CD14-positive monocyte (primary cell): ENCODE measurements around the gene OR6C2. TPM values are rescaled to one million over a fixed set of nuclear protein-coding genes. Genes with fewer than 3 reads are reported as not detected.

ENCODE experiments used
- DNase-seq, 3 donors: peaks; one replicate each; pipeline ENCODE4 v3.0.0-alpha.2; 2011 to 2022
- H2AFZ ChIP-seq: 2 replicates; pipeline ENCODE4 v1.6.0; 2012; ENCODE audit warnings: mild to moderate bottlenecking, low read depth, low read length, inconsistent platforms; ENCODE audit not compliant: insufficient read depth, poor library complexity, severe bottlenecking
- H3K27ac ChIP-seq, 2 donors: 1 replicate in 1 of 2; 2 replicates in 1 of 2; pipeline ENCODE4 v1.5.1; 2012 to 2013; ENCODE audit warnings: low read length in 2 of 2, control low read depth in 1 of 2, inconsistent platforms in 1 of 2, low read depth in 1 of 2, mild to moderate bottlenecking in 1 of 2
- H3K27me3 ChIP-seq, 2 donors: one replicate each; pipeline versions ENCODE4 v1.6.0 to v1.6.1; 2011 to 2013; ENCODE audit warnings: low read length in 2 of 2; ENCODE audit not compliant: control insufficient read depth in 2 of 2, insufficient read depth in 2 of 2
- H3K36me3 ChIP-seq, 2 donors: replicated peaks in 1 of 2; 1 replicate in 1 of 2; 2 replicates in 1 of 2; pipeline versions ENCODE4 v1.5.1 to v1.6.1; 2012 to 2013; ENCODE audit warnings: low read length in 2 of 2, control low read depth in 1 of 2, inconsistent platforms in 1 of 2, mild to moderate bottlenecking in 1 of 2; ENCODE audit not compliant: insufficient read depth in 2 of 2, control insufficient read depth in 1 of 2
- H3K4me1 ChIP-seq, 2 donors: 1 replicate in 1 of 2; 2 replicates in 1 of 2; pipeline versions ENCODE4 v1.5.1 to v1.6.1; 2012 to 2013; ENCODE audit warnings: low read length in 2 of 2, control low read depth in 1 of 2, inconsistent platforms in 1 of 2, mild to moderate bottlenecking in 1 of 2, moderate library complexity in 1 of 2; ENCODE audit not compliant: insufficient read depth in 2 of 2, control insufficient read depth in 1 of 2
- H3K4me2 ChIP-seq: replicated peaks from 2 replicates; pipeline ENCODE3; 2012; ENCODE audit warnings: low read length, moderate library complexity, mild to moderate bottlenecking; ENCODE audit not compliant: poor library complexity, severe bottlenecking; ENCODE audit errors: extremely low read depth
- H3K4me3 ChIP-seq, 3 experiments: fragments of 200-600 bp in 1 of 3; sonication (generic) in 1 of 3; replicated peaks in 1 of 3; 1 replicate in 2 of 3; 2 replicates in 1 of 3; pipeline ENCODE4 v1.5.1; 2011 to 2013; ENCODE audit warnings: low read length in 3 of 3, mild to moderate bottlenecking in 3 of 3, control low read depth in 2 of 3, low read depth in 2 of 3, inconsistent platforms in 1 of 3, moderate library complexity in 1 of 3
- H3K79me2 ChIP-seq: 2 replicates; pipeline ENCODE4 v1.6.0; 2012; ENCODE audit warnings: mild to moderate bottlenecking, control low read depth, inconsistent platforms, low read length, moderate library complexity; ENCODE audit not compliant: insufficient read depth
- H3K9ac ChIP-seq: 2 replicates; pipeline ENCODE4 v1.6.0; 2017; ENCODE audit warnings: low read length, mild to moderate bottlenecking; ENCODE audit not compliant: insufficient read depth, poor library complexity, severe bottlenecking
- H3K9me3 ChIP-seq, 2 donors: replicated peaks in 1 of 2; 1 replicate in 1 of 2; 2 replicates in 1 of 2; pipeline versions ENCODE4 v1.5.1 to v1.6.1; 2012 to 2013; ENCODE audit warnings: low read length in 2 of 2, control low read depth in 1 of 2; ENCODE audit not compliant: control insufficient read depth in 1 of 2, insufficient read depth in 1 of 2
- H4K20me1 ChIP-seq: 2 replicates; pipeline ENCODE4 v1.6.0; 2012; ENCODE audit warnings: mild to moderate bottlenecking, low read length, control low read depth, moderate library complexity; ENCODE audit not compliant: insufficient read depth
- H3K27ac Mint-ChIP-seq, 7 donors: one replicate each; pipeline ENCODE4 v1.8.0; 2020; ENCODE audit warnings: mild to moderate bottlenecking in 7 of 7, mixed read lengths in 7 of 7, moderate library complexity in 6 of 7, inconsistent platforms in 2 of 7
- H3K27me3 Mint-ChIP-seq, 3 donors: one replicate each; pipeline ENCODE4 v1.8.0; 2021 to 2022; ENCODE audit warnings: low read depth in 3 of 3, mild to moderate bottlenecking in 3 of 3, mixed read lengths in 3 of 3, moderate library complexity in 3 of 3, inconsistent platforms in 1 of 3
- H3K36me3 Mint-ChIP-seq, 2 donors: one replicate each; pipeline ENCODE4 v1.8.0; 2020; ENCODE audit warnings: mixed read lengths in 2 of 2, inconsistent platforms in 1 of 2, mild to moderate bottlenecking in 1 of 2
- H3K4me1 Mint-ChIP-seq: one replicate; pipeline ENCODE4 v1.8.0; 2020; ENCODE audit warnings: mild to moderate bottlenecking, mixed read lengths
- H3K4me3 Mint-ChIP-seq, 2 donors: one replicate each; pipeline ENCODE4 v1.8.0; 2020; ENCODE audit warnings: mild to moderate bottlenecking in 2 of 2, mixed read lengths in 2 of 2, moderate library complexity in 1 of 2
- H3K9me3 Mint-ChIP-seq, 7 donors: one replicate each; pipeline ENCODE4 v1.8.0; 2020 to 2022; ENCODE audit warnings: mixed read lengths in 7 of 7, mild to moderate bottlenecking in 6 of 7, moderate library complexity in 6 of 7, inconsistent platforms in 2 of 7
- CTCF ChIP-seq: fragments of 200-600 bp; IDR thresholded peaks from one replicate; pipeline ENCODE4 v1.8.0; 2022; ENCODE audit warnings: antibody characterized with exemption, mild to moderate bottlenecking
- WGBS: methylation state at CpG from one replicate; pipeline ENCODE4 v1.1.5; 2013; ENCODE audit warnings: missing lambda C conversion rate; ENCODE audit not compliant: insufficient coverage; 5-methylcytosine and 5-hydroxymethylcytosine counted together
- intact Hi-C, 2 donors: fragments of 100-400 bp; cut with micrococcal nuclease; formaldehyde crosslinking; loops; one replicate each; pipeline versions ENCODE4 v1.15.0 to v1.15.1; 2023
- polyA plus RNA-seq, 3 donors: library from polyadenylated mRNA; depleted of rRNA in 1 of 3; unstranded in 2 of 3; stranded (reverse) in 1 of 3; fragments of 300-500 nt in 2 of 3; fragments of >200 nt in 1 of 3; fragmentation: Illumina TruSeq in 2 of 3; gene quantifications; 1 replicate in 2 of 3; 2 replicates in 1 of 3; pipeline ENCODE4 v1.2.3, GENCODE V29; 2012 to 2021

The OR6C2 gene
- polyA plus RNA-seq, 3 donors: 0.18 TPM; not detected in 2

DNA sequence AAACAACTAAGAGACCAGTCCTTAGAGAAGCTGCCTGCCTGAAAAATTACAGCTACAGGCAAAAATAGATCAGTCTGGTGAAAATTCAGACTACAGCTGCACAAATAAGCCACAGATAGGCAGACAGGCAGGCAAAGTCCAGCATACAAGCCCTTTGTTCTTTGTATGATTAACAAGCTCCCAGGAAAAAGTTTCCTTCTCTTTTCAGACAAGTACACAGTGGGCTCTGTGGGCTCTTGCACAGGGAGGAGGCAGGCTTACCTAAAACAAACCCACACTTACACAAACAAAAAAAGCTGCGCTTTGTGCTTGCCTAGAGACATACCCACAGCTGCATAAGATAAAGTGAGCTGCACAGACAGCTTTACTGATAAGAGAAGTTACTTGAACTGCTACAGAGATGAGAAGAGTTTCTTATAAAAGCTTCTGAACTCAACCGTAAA is 56.0 kb downstream of the OR6C2 start:
- no peak overlapping the region for H3K4me2 ChIP-seq
- Mint-ChIP-seq H3K9me3 (no peaks in the 10 kb centered on the region), H3K36me3 (no peaks in the 10 kb centered on the region), H3K4me1 (no peaks in the 10 kb centered on the region), H3K4me3 (no peak overlapping the region), H3K27ac (no peak overlapping the region), H3K27me3 (peaks cover 4 to 8% (median 5%) of the 10 kb centered on the region in 3 donors)
- H2AFZ ChIP-seq: no peak overlapping the region
- no CpG with 5 or more reads among the region's 2 CpGs for WGBS
- no peak overlapping the region for H3K9ac ChIP-seq
- H3K4me1 ChIP-seq: no peaks in the 10 kb centered on the region
- intact Hi-C loops: no loop called here
- H3K79me2 ChIP-seq: no peaks in the 10 kb centered on the region
- H3K9me3 ChIP-seq: no peaks in the 10 kb centered on the region
- H3K4me3 ChIP-seq: no peak overlapping the region
- no peaks in the 10 kb centered on the region for H3K36me3 ChIP-seq
- no peak overlapping the region for H3K27ac ChIP-seq
- no peak for DNase-seq
- no peaks in the 10 kb centered on the region for H4K20me1 ChIP-seq
- TF ChIP-seq CTCF: no peak
- H3K27me3 ChIP-seq: peaks cover 0 to 5% of the 10 kb centered on the region in 2 donors

DNA sequence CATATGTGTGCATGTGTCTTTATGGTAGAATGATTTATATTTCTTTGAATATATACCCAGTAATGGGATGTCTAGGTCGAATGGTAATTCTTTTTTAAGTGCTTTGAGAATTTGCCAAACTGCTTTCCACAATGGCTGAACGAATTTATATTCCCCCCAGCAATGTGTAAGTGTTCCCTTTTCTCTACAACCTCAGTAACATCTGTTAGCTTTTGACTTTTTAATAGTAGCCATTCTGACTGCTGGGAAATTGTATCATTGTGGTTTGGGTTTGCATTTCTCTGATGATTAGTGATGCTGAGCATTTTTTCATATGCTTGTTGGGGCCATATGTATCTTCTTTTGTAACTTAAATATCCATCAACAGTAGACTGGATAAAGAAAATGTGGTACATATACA is 57.7 kb downstream of the OR6C2 start:
- Mint-ChIP-seq H3K27ac (no peak overlapping the region), H3K4me1 (no peaks in the 10 kb centered on the region), H3K36me3 (no peaks in the 10 kb centered on the region), H3K9me3 (peaks cover 0 to 4% (median 0%) of the 10 kb centered on the region in 7 donors), H3K27me3 (peaks cover 2 to 8% (median 5%) of the 10 kb centered on the region in 3 donors), H3K4me3 (no peak overlapping the region)
- H3K9me3 ChIP-seq: no peaks in the 10 kb centered on the region
- H3K36me3 ChIP-seq: no peaks in the 10 kb centered on the region
- no peak for TF ChIP-seq CTCF
- WGBS: no CpG with 5 or more reads among the region's 2 CpGs
- H3K27ac ChIP-seq: no peak overlapping the region
- no peak for DNase-seq
- H4K20me1 ChIP-seq: no peaks in the 10 kb centered on the region
- no peaks in the 10 kb centered on the region for H3K4me1 ChIP-seq
- no peaks in the 10 kb centered on the region for H3K27me3 ChIP-seq
- H3K9ac ChIP-seq: no peak overlapping the region
- no peak overlapping the region for H3K4me2 ChIP-seq
- H2AFZ ChIP-seq: no peak overlapping the region
- H3K79me2 ChIP-seq: no peaks in the 10 kb centered on the region
- intact Hi-C loops: no loop called here
- no peak overlapping the region for H3K4me3 ChIP-seq

Other genes with a start within 250 kb of the OR6C2 start
- not detected for gene OR10A7, start 223.1 kb upstream of the OR6C2 start, polyA plus RNA-seq
- not detected for gene OR6C74, start 199.5 kb upstream of the OR6C2 start, polyA plus RNA-seq
- not detected for gene OR6C6, start 147.5 kb upstream of the OR6C2 start, polyA plus RNA-seq
- gene OR6C1, start 129.7 kb upstream of the OR6C2 start, polyA plus RNA-seq: not detected
- gene OR6C3, start 113.3 kb upstream of the OR6C2 start, polyA plus RNA-seq: not detected
- gene OR6C75, start 81.1 kb upstream of the OR6C2 start, polyA plus RNA-seq: not detected
- not detected for gene OR6C65, start 43.5 kb upstream of the OR6C2 start, polyA plus RNA-seq
- gene OR6C76, start 17.8 kb upstream of the OR6C2 start, polyA plus RNA-seq: not detected
- not detected for gene OR6C70, start 26.1 kb downstream of the OR6C2 start, polyA plus RNA-seq
- gene OR6C68, start 48.3 kb downstream of the OR6C2 start, polyA plus RNA-seq: not detected
- gene OR6C4, start 105.5 kb downstream of the OR6C2 start, polyA plus RNA-seq: not detected
- not detected for gene OR2AP1, start 128.4 kb downstream of the OR6C2 start, polyA plus RNA-seq
- gene OR10P1, start 192.8 kb downstream of the OR6C2 start, polyA plus RNA-seq: not detected